Mesendoderm (in vitro differentiated cells): ENCODE measurements around the gene TRAM2.
A peak's percentile ranks its signal among the peaks of the same experiment; 100 is the strongest.

ENCODE experiments used
- DNase-seq: peaks from one replicate; pipeline ENCODE4 v3.0.0; 2013
- H2AK5ac ChIP-seq: 2 replicates; pipeline ENCODE4 v1.6.1; 2013; ENCODE audit warnings: low read length, inconsistent platforms
- H2BK120ac ChIP-seq: 2 replicates; pipeline ENCODE4 v1.6.1; 2013; ENCODE audit warnings: low read depth, mild to moderate bottlenecking, low read length, moderate library complexity, mixed read lengths
- H2BK15ac ChIP-seq: replicated peaks from 2 replicates; pipeline ENCODE4 v1.6.1; 2013; ENCODE audit warnings: low read depth, mild to moderate bottlenecking, moderate library complexity
- H2BK5ac ChIP-seq: 2 replicates; pipeline ENCODE4 v1.6.1; 2013; ENCODE audit warnings: low read length, inconsistent platforms
- H3K18ac ChIP-seq: 2 replicates; pipeline ENCODE4 v1.6.1; 2013; ENCODE audit warnings: mild to moderate bottlenecking, low read length, mixed read lengths
- H3K23ac ChIP-seq: one replicate; pipeline ENCODE4 v1.6.1; 2013; ENCODE audit warnings: low read length
- H3K27ac ChIP-seq: 2 replicates; pipeline ENCODE4 v1.5.1; 2013; ENCODE audit warnings: low read depth, mild to moderate bottlenecking, inconsistent platforms, low read length, moderate library complexity
- H3K27me3 ChIP-seq: 2 replicates; pipeline ENCODE4 v1.6.1; 2013; ENCODE audit warnings: low read length, control low read depth, mild to moderate bottlenecking, inconsistent platforms; ENCODE audit not compliant: insufficient read depth, poor library complexity
- H3K36me3 ChIP-seq: 2 replicates; pipeline ENCODE4 v1.6.1; 2013; ENCODE audit warnings: low read length, inconsistent platforms; ENCODE audit not compliant: control insufficient read depth, insufficient read depth
- H3K4ac ChIP-seq: one replicate; pipeline ENCODE4 v1.6.1; 2013; ENCODE audit warnings: low read depth, mild to moderate bottlenecking, low read length, moderate library complexity
- H3K4me1 ChIP-seq: 2 replicates; pipeline ENCODE4 v1.6.1; 2013; ENCODE audit warnings: low read depth, low read length, inconsistent platforms; ENCODE audit not compliant: control insufficient read depth
- H3K4me2 ChIP-seq: 2 replicates; pipeline ENCODE4 v1.6.1; 2013; ENCODE audit warnings: low read length
- H3K4me3 ChIP-seq: 2 replicates; pipeline ENCODE4 v1.5.1; 2013; ENCODE audit warnings: mild to moderate bottlenecking, low read length
- H3K56ac ChIP-seq: one replicate; pipeline ENCODE4 v1.6.1; 2013; ENCODE audit warnings: low read length
- H3K79me1 ChIP-seq: 2 replicates; pipeline ENCODE4 v1.6.1; 2013; ENCODE audit warnings: low read length, inconsistent platforms
- H3K79me2 ChIP-seq: 2 replicates; pipeline ENCODE4 v1.6.1; 2013; ENCODE audit warnings: mild to moderate bottlenecking, low read length; ENCODE audit not compliant: control insufficient read depth, insufficient read depth
- H3K9ac ChIP-seq: 2 replicates; pipeline ENCODE4 v1.6.1; 2013; ENCODE audit warnings: low read length, inconsistent platforms
- H4K5ac ChIP-seq: one replicate; pipeline ENCODE4 v1.6.1; 2013; ENCODE audit warnings: low read length
- H4K8ac ChIP-seq: one replicate; pipeline ENCODE4 v1.6.1; 2013; ENCODE audit warnings: low read depth, mild to moderate bottlenecking, control low read depth, low read length, moderate library complexity
- WGBS: extraction: QIAGEN DNeasy Blood & Tissue Kit; methylation state at CpG from one replicate; pipeline ENCODE4 v1.1.7; 2013; ENCODE audit warnings: low lambda C conversion rate, missing lambda C conversion rate; ENCODE audit not compliant: insufficient coverage; ENCODE audit errors: extremely low coverage; 5-methylcytosine and 5-hydroxymethylcytosine counted together

The TRAM2 gene

DNA sequence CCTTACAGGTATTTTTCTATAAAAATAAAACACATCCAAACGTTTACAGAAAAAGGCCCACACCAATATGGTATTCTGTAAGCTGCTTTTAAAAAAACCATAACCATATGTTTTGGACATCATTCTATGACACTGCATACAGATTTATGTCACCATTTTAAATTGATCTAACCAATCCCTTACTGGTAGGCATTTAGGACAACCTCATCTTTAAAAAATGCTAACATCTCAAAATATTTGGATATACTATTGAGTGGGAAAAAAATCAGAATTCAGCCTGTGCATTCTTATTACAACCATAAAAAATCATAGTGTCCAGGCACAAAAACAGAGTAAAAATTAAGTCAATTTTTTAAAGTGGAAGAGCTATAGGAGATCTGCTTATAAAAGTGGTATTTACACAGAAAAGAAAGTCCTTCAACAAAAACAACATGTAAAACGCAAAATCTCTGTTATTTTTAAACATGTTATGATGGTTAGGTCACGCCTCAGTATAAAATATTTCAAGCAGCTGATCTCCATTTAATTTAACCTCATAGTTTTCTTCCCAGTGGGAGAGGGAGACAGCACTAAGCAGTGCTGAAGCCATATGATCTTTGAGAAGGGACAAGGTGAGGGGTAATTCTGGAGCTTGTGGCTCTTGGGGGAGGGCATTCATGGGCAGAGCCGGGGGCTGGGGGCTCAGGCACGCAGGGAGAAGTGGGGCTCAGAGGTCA, 21.2 kb downstream of the TRAM2 start:
- peaks cover 28% of the 10 kb centered on the region for H3K4me1 ChIP-seq

DNA sequence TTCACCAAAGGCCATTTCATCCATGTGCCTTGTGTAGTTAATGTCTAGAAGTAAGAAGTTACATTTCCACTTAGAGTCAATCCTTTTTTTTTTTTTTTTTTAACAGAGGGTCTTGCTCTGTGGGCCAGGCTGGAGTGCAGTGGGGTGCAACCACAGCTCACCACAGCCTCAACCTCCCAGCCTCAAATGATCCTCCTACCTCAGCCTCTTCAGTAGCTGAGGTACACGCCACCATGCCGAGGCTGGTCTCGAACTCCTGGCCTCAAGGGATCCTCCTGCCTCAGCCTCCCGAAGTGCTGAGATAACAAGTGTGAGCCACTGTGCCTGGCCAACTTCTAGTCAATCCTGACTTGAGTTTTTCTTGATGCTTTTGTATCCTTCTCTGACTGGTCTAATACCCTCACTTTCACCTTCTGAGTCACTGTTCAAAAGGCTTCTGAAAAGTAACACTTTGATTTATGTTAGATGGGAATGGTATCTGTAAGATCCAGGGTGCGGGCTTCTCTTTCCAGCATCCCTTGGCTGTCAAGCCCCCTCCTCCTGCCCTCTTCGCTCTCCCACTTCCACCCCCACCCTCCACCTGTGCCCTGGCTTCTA, 22.1 kb downstream of the TRAM2 start:
- WGBS = no CpG with 5 or more reads among the region's 6 CpGs
- H3K36me3 ChIP-seq = no peaks in the 10 kb centered on the region
- no peak overlapping the region for H3K18ac ChIP-seq
- H2BK5ac ChIP-seq = no peak overlapping the region
- no peak for DNase-seq
- no peak overlapping the region for H2BK15ac ChIP-seq
- H3K4me1 ChIP-seq = peaks cover 30% of the 10 kb centered on the region
- H3K27me3 ChIP-seq = no peaks in the 10 kb centered on the region
- no peak overlapping the region for H3K23ac ChIP-seq
- H4K8ac ChIP-seq = no peak overlapping the region
- no peak overlapping the region for H3K4me3 ChIP-seq
- no peak overlapping the region for H3K56ac ChIP-seq
- H2BK120ac ChIP-seq = no peak overlapping the region
- H3K79me1 ChIP-seq = peaks cover 12% of the 10 kb centered on the region
- H2AK5ac ChIP-seq = no peak overlapping the region
- H3K4me2 ChIP-seq = no peak overlapping the region
- H3K9ac ChIP-seq = no peak overlapping the region
- no peak overlapping the region for H3K27ac ChIP-seq
- H3K4ac ChIP-seq = no peak overlapping the region
- no peak overlapping the region for H4K5ac ChIP-seq
- peaks cover 32% of the 10 kb centered on the region for H3K79me2 ChIP-seq

More for the DNA sequence above, 21.2 kb downstream of the TRAM2 start:
- Histone ChIP-seq H3K23ac (no peak overlapping the region), H3K27ac (no peak overlapping the region), H3K79me1 (peaks cover 12% of the 10 kb centered on the region), H3K56ac (no peak overlapping the region), H2BK15ac (no peak overlapping the region), H3K4me3 (no peak overlapping the region), H2BK120ac (no peak overlapping the region), H3K9ac (no peak overlapping the region), H3K18ac (no peak overlapping the region), H2AK5ac (no peak overlapping the region), H3K36me3 (no peaks in the 10 kb centered on the region), H3K79me2 (peaks cover 35% of the 10 kb centered on the region), H2BK5ac (no peak overlapping the region), H3K27me3 (no peaks in the 10 kb centered on the region), H3K4me2 (no peak overlapping the region), H3K4ac (no peak overlapping the region), H4K8ac (peak overlapping the region; percentile 59), H4K5ac (no peak overlapping the region)
- no CpG with 5 or more reads among the region's 5 CpGs for WGBS
- no peak for DNase-seq

DNA sequence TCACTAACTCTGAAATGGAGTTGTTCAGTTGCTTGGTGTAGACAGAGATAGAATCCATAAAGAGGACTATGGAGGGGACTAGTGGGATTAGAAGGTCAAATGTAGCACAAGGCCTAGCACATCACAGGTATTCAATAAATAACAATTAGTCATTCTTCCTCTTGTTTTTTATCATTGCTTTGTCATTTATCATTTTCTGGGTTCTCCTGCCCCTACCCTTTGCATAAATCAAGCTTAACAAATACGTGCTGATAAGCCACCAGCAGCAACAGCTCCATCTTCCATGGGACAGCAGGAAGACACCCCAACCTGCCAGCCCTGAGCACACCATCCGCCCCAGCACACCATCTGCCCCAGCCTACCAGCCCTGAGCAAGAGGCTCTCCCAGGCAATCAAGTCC, 23.1 kb downstream of the TRAM2 start:
- no peak overlapping the region for H3K4me2 ChIP-seq
- H3K9ac ChIP-seq = no peak overlapping the region
- H3K4ac ChIP-seq = peak overlapping the region; percentile 25
- H3K27me3 ChIP-seq = no peaks in the 10 kb centered on the region
- no peak overlapping the region for H3K18ac ChIP-seq
- H4K5ac ChIP-seq = no peak overlapping the region
- no peak overlapping the region for H3K27ac ChIP-seq
- H2BK15ac ChIP-seq = no peak overlapping the region
- H3K4me1 ChIP-seq = peaks cover 30% of the 10 kb centered on the region
- WGBS = no CpG with 5 or more reads among the region's 2 CpGs
- no peak overlapping the region for H2BK120ac ChIP-seq
- H3K36me3 ChIP-seq = no peaks in the 10 kb centered on the region
- DNase-seq = no peak
- H4K8ac ChIP-seq = no peak overlapping the region
- H3K79me1 ChIP-seq = peaks cover 13% of the 10 kb centered on the region
- no peak overlapping the region for H2BK5ac ChIP-seq
- H3K23ac ChIP-seq = no peak overlapping the region
- peaks cover 30% of the 10 kb centered on the region for H3K79me2 ChIP-seq
- H2AK5ac ChIP-seq = peak overlapping the region; percentile 43
- H3K56ac ChIP-seq = peak overlapping the region; percentile 47
- H3K4me3 ChIP-seq = no peak overlapping the region

DNA sequence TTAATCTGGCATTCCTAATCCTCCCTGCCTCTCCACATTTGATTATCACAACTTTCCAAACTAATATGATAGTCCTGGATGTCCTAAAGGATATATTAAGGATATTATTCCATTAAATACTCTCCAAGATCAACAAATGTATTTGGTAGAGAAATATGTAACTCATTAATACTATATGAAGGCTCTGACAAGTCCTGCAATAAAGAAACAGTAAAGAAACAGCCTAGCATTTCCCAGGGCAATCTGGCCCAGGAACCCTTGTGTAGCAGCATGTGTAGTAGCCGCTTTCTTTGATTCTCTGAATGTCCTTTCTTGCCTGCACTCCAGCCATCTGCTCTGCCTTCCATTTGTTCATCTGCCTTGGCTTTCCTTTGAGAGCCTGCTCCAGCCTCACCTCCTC, 23.7 kb downstream of the TRAM2 start:
- Histone ChIP-seq H2BK120ac (no peak overlapping the region), H3K27ac (no peak overlapping the region), H3K9ac (no peak overlapping the region), H3K4ac (no peak overlapping the region), H3K18ac (no peak overlapping the region), H3K4me2 (no peak overlapping the region), H3K79me1 (peaks cover 16% of the 10 kb centered on the region), H3K36me3 (no peaks in the 10 kb centered on the region), H3K4me1 (peaks cover 26% of the 10 kb centered on the region), H2BK5ac (no peak overlapping the region), H4K8ac (no peak overlapping the region), H4K5ac (no peak overlapping the region), H3K27me3 (no peaks in the 10 kb centered on the region), H2AK5ac (no peak overlapping the region), H3K79me2 (peaks cover 34% of the 10 kb centered on the region), H3K23ac (no peak overlapping the region), H3K4me3 (no peak overlapping the region), H2BK15ac (no peak overlapping the region), H3K56ac (no peak overlapping the region)
- DNase-seq = no peak
- no CpG with 5 or more reads among the region's 1 CpG for WGBS

DNA sequence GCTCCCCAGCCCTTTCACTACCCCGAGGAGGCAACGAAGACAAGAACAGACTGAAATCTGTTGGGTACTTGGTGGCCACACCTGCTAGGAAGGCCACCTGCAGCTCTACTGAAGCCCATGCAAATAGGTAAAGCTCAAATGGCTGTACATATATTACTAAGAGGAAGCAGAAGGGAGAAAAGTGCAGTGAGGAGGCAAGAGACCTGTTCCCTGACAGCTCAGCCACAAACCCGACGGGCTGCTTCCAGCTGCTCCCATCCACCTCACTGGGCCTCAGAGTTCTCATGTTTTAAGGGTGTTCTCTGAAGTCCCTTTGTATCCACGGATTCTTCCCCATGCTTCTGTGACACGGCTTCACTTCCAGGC, 24.6 kb downstream of the TRAM2 start:
- Histone ChIP-seq H2BK120ac (no peak overlapping the region), H2AK5ac (no peak overlapping the region), H4K5ac (no peak overlapping the region), H2BK5ac (no peak overlapping the region), H3K36me3 (no peaks in the 10 kb centered on the region), H4K8ac (no peak overlapping the region), H3K23ac (no peak overlapping the region), H3K4me3 (no peak overlapping the region), H3K56ac (peak overlapping the region; percentile 77), H3K4me2 (no peak overlapping the region), H3K4ac (peak overlapping the region; percentile 28), H3K27me3 (no peaks in the 10 kb centered on the region), H3K79me2 (peaks cover 41% of the 10 kb centered on the region), H3K9ac (peak overlapping the region; percentile 49), H3K27ac (peak overlapping the region; percentile 66), H3K79me1 (peaks cover 16% of the 10 kb centered on the region), H2BK15ac (no peak overlapping the region), H3K4me1 (peaks cover 23% of the 10 kb centered on the region), H3K18ac (peak overlapping the region; percentile 3)
- WGBS = no CpG with 5 or more reads among the region's 6 CpGs
- DNase-seq = no peak
